CD4-positive, alpha-beta memory T cell (primary cell): ENCODE measurements around the gene ARVCF. TPM values are rescaled to one million over a fixed set of nuclear protein-coding genes. Genes with fewer than 3 reads are reported as not detected.

ENCODE experiments used
- CTCF ChIA-PET: fragments of 350-600 bp; sonication (Branson Sonifier 250); formaldehyde crosslinking; loops from one replicate; lab custom pipeline; 2021; ENCODE audit warnings: inconsistent platforms; ENCODE audit not compliant: partially characterized antibody; lab: Charles Lee
- POLR2A ChIA-PET: fragments of 350-600 bp; sonication (Branson Sonifier 250); formaldehyde crosslinking; loops from one replicate; lab custom pipeline; 2021; ENCODE audit not compliant: partially characterized antibody; lab: Charles Lee
- DNase-seq, 5 donors: peaks; one replicate each; pipeline versions ENCODE4 v3.0.0 to v3.0.0-alpha.2; 2020 to 2022; ENCODE audit warnings: mixed read lengths in 1 of 5
- H3K27ac ChIP-seq: one replicate; pipeline ENCODE4 v1.7.0; 2013; ENCODE audit warnings: low read depth, low read length
- H3K27me3 ChIP-seq: 2 replicates; pipeline ENCODE4 v1.7.0; 2013; ENCODE audit warnings: mild to moderate bottlenecking, low read length, moderate library complexity; ENCODE audit not compliant: insufficient read depth
- H3K36me3 ChIP-seq: 2 replicates; pipeline ENCODE4 v1.7.0; 2013; ENCODE audit warnings: mild to moderate bottlenecking, low read length, moderate library complexity; ENCODE audit not compliant: insufficient read depth
- H3K4me1 ChIP-seq: 2 replicates; pipeline ENCODE4 v1.7.0; 2013; ENCODE audit warnings: mild to moderate bottlenecking, low read length, moderate library complexity; ENCODE audit not compliant: insufficient read depth
- H3K4me3 ChIP-seq, 2 donors: one replicate each; pipeline ENCODE4 v1.7.0; 2013; ENCODE audit warnings: low read length in 2 of 2, mild to moderate bottlenecking in 1 of 2
- H3K9me3 ChIP-seq, 2 donors: one replicate each; pipeline ENCODE4 v1.7.0; 2013; ENCODE audit warnings: low read length in 2 of 2, control low read depth in 1 of 2; ENCODE audit not compliant: control insufficient read depth in 1 of 2
- H3K27ac Mint-ChIP-seq, 7 donors: one replicate each; pipeline ENCODE4 v1.8.0; 2020 to 2021; ENCODE audit warnings: mixed read lengths in 7 of 7, mild to moderate bottlenecking in 6 of 7, inconsistent platforms in 3 of 7, moderate library complexity in 3 of 7
- H3K27me3 Mint-ChIP-seq, 2 donors: one replicate each; pipeline ENCODE4 v1.8.0; 2020 to 2021; ENCODE audit warnings: mixed read lengths in 2 of 2
- H3K36me3 Mint-ChIP-seq, 2 donors: one replicate each; pipeline ENCODE4 v1.8.0; 2020 to 2021; ENCODE audit warnings: mixed read lengths in 2 of 2, inconsistent platforms in 1 of 2, mild to moderate bottlenecking in 1 of 2
- H3K4me1 Mint-ChIP-seq, 4 donors: one replicate each; pipeline ENCODE4 v1.8.0; 2020 to 2021; ENCODE audit warnings: mixed read lengths in 4 of 4, mild to moderate bottlenecking in 1 of 4
- H3K4me3 Mint-ChIP-seq, 8 donors: one replicate each; pipeline ENCODE4 v1.8.0; 2020 to 2021; ENCODE audit warnings: mixed read lengths in 8 of 8, mild to moderate bottlenecking in 7 of 8, moderate library complexity in 6 of 8, inconsistent platforms in 3 of 8
- H3K9me3 Mint-ChIP-seq, 8 donors: one replicate each; pipeline ENCODE4 v1.8.0; 2020 to 2021; ENCODE audit warnings: mixed read lengths in 8 of 8, mild to moderate bottlenecking in 5 of 8, inconsistent platforms in 3 of 8, moderate library complexity in 1 of 8
- intact Hi-C: fragments of 100-400 bp; cut with micrococcal nuclease; formaldehyde crosslinking; loops from one replicate; pipeline ENCODE4 v1.15.1; 2023
- polyA plus RNA-seq, 2 donors: library from polyadenylated mRNA; unstranded; fragments of 300-500 nt; fragmentation: Illumina TruSeq; gene quantifications; one replicate each; pipeline ENCODE4 v1.2.3, GENCODE V29; 2021
- total RNA-seq, 2 experiments: library from RNA; stranded (reverse); gene quantifications; one replicate each; pipeline ENCODE4 v1.2.3, GENCODE V29; 2021

The ARVCF gene
- total and polyA plus RNA-seq, 4 experiments from 2014 or later = 0.28 to 4.2 (median 3.5) TPM; not detected in 1

GRCh38 chr22:20039683-20040325, 23.2 kb upstream of the ARVCF start:
- Mint-ChIP-seq H3K4me3 (no peak overlapping the region), H3K27me3 (no peaks in the 10 kb centered on the region), H3K4me1 (peaks cover 3 to 12% (median 9%) of the 10 kb centered on the region in 4 donors), H3K27ac (peak overlapping the region in 2 of 7 donors; percentile 30 to 51), H3K36me3 (peaks cover 29 to 56% of the 10 kb centered on the region in 2 donors), H3K9me3 (no peaks in the 10 kb centered on the region)
- Histone ChIP-seq H3K36me3 (peaks cover 42% of the 10 kb centered on the region), H3K27ac (no peak overlapping the region), H3K9me3 (no peaks in the 10 kb centered on the region), H3K27me3 (no peaks in the 10 kb centered on the region), H3K4me1 (peaks cover 11% of the 10 kb centered on the region), H3K4me3 (no peak overlapping the region)
- intact Hi-C loops = no loop called here
- ChIA-PET CTCF (no interaction called here), POLR2A (no interaction called here)
- DNase-seq = no peak

- peaks cover 13% of the 10 kb centered on the region for H3K4me1 ChIP-seq
- Mint-ChIP-seq H3K4me3 (peak overlapping the region in 1 of 8 donors; percentile 52), H3K27ac (no peak overlapping the region), H3K36me3 (peaks cover 25 to 47% of the 10 kb centered on the region in 2 donors), H3K27me3 (no peaks in the 10 kb centered on the region), H3K9me3 (no peaks in the 10 kb centered on the region), H3K4me1 (peaks cover 6 to 21% (median 14%) of the 10 kb centered on the region in 4 donors)
- H3K4me3 ChIP-seq = no peak overlapping the region
- intact Hi-C loops = no loop called here
- ChIA-PET CTCF (no interaction called here), POLR2A (no interaction called here)
- H3K36me3 ChIP-seq = peaks cover 32% of the 10 kb centered on the region
- H3K27me3 ChIP-seq = no peaks in the 10 kb centered on the region
- no peaks in the 10 kb centered on the region for H3K9me3 ChIP-seq
- no peak for DNase-seq
- no peak overlapping the region for H3K27ac ChIP-seq
Measured at GRCh38 chr22:20038574-20038973, 22.0 kb upstream of the ARVCF start.

GRCh38 chr22:20037419-20037818, 20.8 kb upstream of the ARVCF start:
- intact Hi-C loops = no loop called here
- Histone ChIP-seq H3K36me3 (peaks cover 24% of the 10 kb centered on the region), H3K27ac (no peak overlapping the region), H3K4me3 (no peak overlapping the region), H3K9me3 (no peaks in the 10 kb centered on the region), H3K27me3 (no peaks in the 10 kb centered on the region), H3K4me1 (peaks cover 22% of the 10 kb centered on the region)
- Mint-ChIP-seq H3K36me3 (peaks cover 22 to 41% of the 10 kb centered on the region in 2 donors), H3K4me1 (peaks cover 8 to 25% (median 16%) of the 10 kb centered on the region in 4 donors), H3K9me3 (no peaks in the 10 kb centered on the region), H3K27me3 (no peaks in the 10 kb centered on the region), H3K4me3 (no peak overlapping the region), H3K27ac (peak overlapping the region in 2 of 7 donors; percentile 32 to 78)
- no peak for DNase-seq
- ChIA-PET CTCF (no interaction called here), POLR2A (no interaction called here)

DNA sequence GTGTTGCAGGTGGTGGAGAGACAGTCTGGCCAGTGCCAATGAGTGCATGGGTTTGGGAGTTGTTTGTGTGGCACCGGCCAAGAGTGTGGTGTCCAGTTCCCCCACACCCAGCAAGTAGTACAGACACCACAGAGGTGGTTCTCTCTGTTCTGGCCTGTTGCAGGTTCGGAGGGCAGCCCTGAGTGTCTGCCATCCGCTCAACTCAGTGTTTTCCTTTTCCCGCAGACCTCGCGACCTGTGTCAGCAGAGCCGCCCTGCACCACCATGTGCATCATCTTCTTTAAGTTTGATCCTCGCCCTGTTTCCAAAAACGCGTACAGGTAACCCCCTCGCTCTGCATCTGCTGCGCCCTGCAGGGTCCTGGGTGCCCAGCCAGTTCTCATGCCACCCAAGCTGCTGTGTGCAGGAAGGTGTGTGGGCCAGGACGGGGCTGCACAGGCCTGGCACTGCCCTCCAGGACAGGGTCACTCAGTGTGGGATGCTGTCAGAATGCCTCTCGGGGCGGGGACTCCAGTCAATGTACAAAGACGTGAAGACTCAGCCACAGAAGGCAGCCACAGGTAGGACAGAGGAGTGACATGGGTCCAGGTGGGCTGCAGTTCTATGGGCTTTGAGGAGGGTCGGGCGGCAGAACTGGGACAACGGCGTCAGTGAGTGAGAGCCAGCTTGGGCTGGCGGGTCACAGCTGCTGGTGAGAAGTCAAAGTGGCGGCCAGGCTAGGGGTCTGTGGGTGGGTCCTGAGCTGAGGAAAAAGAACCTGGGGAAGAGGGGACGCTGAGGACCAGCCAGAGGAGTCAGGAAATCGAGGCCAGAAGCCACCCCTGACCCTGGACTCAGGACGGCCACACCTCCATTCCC, 20.1 kb upstream of the ARVCF start:
- POLR2A ChIA-PET = interaction anchor here (1.1 kb wide), 1 partner anchor 16 kb away, joined by 3 read pairs; the partner anchor contains the start of gene TANGO2
- H3K36me3 Mint-ChIP-seq = peaks cover 22 to 41% of the 10 kb centered on the region in 2 donors

DNA sequence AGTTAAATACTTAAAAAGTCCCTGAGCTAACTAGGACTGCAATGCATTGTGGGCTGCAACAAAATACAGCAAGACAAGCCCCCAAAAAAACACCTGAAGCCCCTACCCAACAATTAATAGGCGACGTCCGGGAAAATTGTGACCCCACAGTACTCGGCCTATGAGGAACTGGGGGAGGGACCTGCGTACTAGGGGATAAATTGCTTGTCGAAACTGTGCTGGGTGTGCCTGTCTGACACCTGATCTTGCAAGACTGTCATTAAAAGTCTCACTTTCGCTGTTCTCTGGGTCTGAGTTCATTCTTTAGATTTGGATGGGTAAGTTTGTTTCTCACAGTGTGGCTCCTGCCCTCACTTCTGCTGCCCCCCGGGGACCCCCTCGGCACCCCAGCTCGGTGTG, 19.5 kb upstream of the ARVCF start:
- Mint-ChIP-seq H3K4me1 (peaks cover 18 to 38% (median 28%) of the 10 kb centered on the region in 4 donors), H3K27me3 (no peaks in the 10 kb centered on the region), H3K36me3 (peaks cover 22 to 41% of the 10 kb centered on the region in 2 donors), H3K9me3 (no peaks in the 10 kb centered on the region), H3K4me3 (no peak overlapping the region), H3K27ac (no peak overlapping the region)
- no peak overlapping the region for H3K4me3 ChIP-seq
- H3K27ac ChIP-seq = no peak overlapping the region
- H3K36me3 ChIP-seq = peaks cover 24% of the 10 kb centered on the region
- DNase-seq = no peak
- H3K27me3 ChIP-seq = no peaks in the 10 kb centered on the region
- H3K9me3 ChIP-seq = no peaks in the 10 kb centered on the region
- intact Hi-C loops = no loop called here
- H3K4me1 ChIP-seq = peaks cover 36% of the 10 kb centered on the region
- ChIA-PET POLR2A (interaction anchor here (1.1 kb wide), 2 partner anchors 10 to 16 kb away, joined by 3 read pairs; partner anchors contain the start of gene TANGO2), CTCF (no interaction called here)

More for the DNA sequence above, 20.1 kb upstream of the ARVCF start:
- H3K36me3 ChIP-seq = peaks cover 24% of the 10 kb centered on the region
- H3K27ac Mint-ChIP-seq = peak overlapping the region in 2 of 7 donors; percentile 50 to 56
- CTCF ChIA-PET = no interaction called here
- H3K27ac ChIP-seq = no peak overlapping the region
- no peak for DNase-seq
- no peak overlapping the region for H3K4me3 ChIP-seq
- H3K9me3 Mint-ChIP-seq = no peaks in the 10 kb centered on the region
- no peak overlapping the region for H3K4me3 Mint-ChIP-seq
- peaks cover 29% of the 10 kb centered on the region for H3K4me1 ChIP-seq
- no peaks in the 10 kb centered on the region for H3K27me3 ChIP-seq
- peaks cover 13 to 31% (median 23%) of the 10 kb centered on the region in 4 donors for H3K4me1 Mint-ChIP-seq
- intact Hi-C loops = no loop called here
- no peaks in the 10 kb centered on the region for H3K27me3 Mint-ChIP-seq
- H3K9me3 ChIP-seq = no peaks in the 10 kb centered on the region

GRCh38 chr22:20035375-20036083, 18.9 kb upstream of the ARVCF start:
- Histone ChIP-seq H3K4me1 (peaks cover 36% of the 10 kb centered on the region), H3K27ac (no peak overlapping the region), H3K9me3 (no peaks in the 10 kb centered on the region), H3K27me3 (no peaks in the 10 kb centered on the region), H3K36me3 (peaks cover 24% of the 10 kb centered on the region), H3K4me3 (no peak overlapping the region)
- DNase-seq = no peak
- peaks cover 22 to 38% of the 10 kb centered on the region in 2 donors for H3K36me3 Mint-ChIP-seq
- peak overlapping the region in 4 of 7 donors; percentile 28 to 87 (median 57) for H3K27ac Mint-ChIP-seq
- ChIA-PET CTCF (no interaction called here), POLR2A (interaction anchor here (1.1 kb wide), 2 partner anchors 9 to 15 kb away, joined by 3 read pairs; partner anchors contain the start of gene TANGO2)
- peaks cover 18 to 39% (median 29%) of the 10 kb centered on the region in 4 donors for H3K4me1 Mint-ChIP-seq
- no peak overlapping the region for H3K4me3 Mint-ChIP-seq
- no peaks in the 10 kb centered on the region for H3K9me3 Mint-ChIP-seq
- intact Hi-C loops = no loop called here
- H3K27me3 Mint-ChIP-seq = no peaks in the 10 kb centered on the region
